Measurements from ENCODE around the gene FREM1.

Gene FREM1

DNA sequence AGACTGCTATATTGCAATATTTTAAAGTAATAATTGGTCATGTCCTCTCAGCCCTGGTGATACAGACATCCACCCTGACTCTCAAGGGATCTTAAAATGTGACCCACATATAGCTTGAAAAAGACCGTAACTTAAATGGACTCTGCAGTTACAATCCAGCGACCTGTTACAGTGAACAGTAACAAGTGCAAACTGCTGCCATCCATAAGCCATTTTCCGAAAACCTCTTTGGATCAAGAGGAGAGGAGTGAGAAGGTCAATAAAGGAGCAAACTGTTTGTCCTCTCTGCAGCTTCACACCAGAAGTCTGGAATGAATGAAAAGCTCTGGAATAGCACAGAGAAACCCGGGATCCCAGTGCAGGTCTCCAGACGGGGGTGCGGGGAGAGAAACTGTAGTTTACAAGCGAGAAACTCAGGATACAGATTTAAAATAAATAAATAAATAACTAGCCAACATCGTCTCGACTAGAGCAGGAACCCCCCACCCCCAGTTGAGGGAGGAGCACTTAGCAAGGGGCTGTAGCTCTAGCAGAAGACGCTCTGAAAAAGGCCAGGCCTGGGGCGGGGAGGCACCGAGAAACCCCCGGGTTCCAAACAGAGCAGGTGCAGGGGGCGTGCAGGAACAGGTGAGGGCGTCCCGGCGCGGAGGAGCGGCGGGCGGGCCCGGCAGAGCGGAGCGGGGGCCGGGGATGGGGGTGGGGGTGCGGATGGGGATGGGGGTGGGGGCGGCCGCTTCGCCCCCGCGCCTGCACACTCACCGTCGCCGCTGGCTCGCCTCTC is 217.6 kb downstream of the FREM1 start:
- H3K4me2 ChIP-seq (ENCODE audit: insufficient read depth, low read length, poor library complexity, severe bottlenecking) = peak overlapping the region; percentile 59
- no peak overlapping the region for H2AK5ac ChIP-seq (ENCODE audit: low read depth, low read length)
- peak overlapping the region; percentile 98 for H3K18ac ChIP-seq (ENCODE audit: low read length)
- H2BK5ac ChIP-seq (ENCODE audit: low read length) = no peak overlapping the region
- H2BK12ac ChIP-seq (ENCODE audit: low read length) = no peak overlapping the region
- no peak for DNase-seq (ENCODE audit: low spot score)
- peak overlapping the region; percentile 83 for H3K9ac ChIP-seq (ENCODE audit: low read depth, low read length, poor library complexity)
- H3K4me3 ChIP-seq (ENCODE audit: low read length in 2 of 2) = peak overlapping the region; percentile 52 to 90
- peak overlapping the region; percentile 42 for H2BK15ac ChIP-seq (ENCODE audit: low read length)
- H4K8ac ChIP-seq (ENCODE audit: low read depth, low read length) = no peak overlapping the region
- H4K91ac ChIP-seq (ENCODE audit: low read depth, low read length, poor library complexity) = no peak overlapping the region
- peaks cover 4 to 24% of the 10 kb centered on the region in 2 donors for H3K36me3 ChIP-seq (replicated peaks in 1 of 2; ENCODE audit: control insufficient read depth in 2 of 2, insufficient read depth in 2 of 2, low read length in 2 of 2)
- H2BK120ac ChIP-seq (ENCODE audit: low read depth, low read length) = no peak overlapping the region
- H3K79me1 ChIP-seq (ENCODE audit: low read depth, low read length) = no peaks in the 10 kb centered on the region
- H3K23ac ChIP-seq (ENCODE audit: low read depth, low read length, poor library complexity) = peak overlapping the region; percentile 100
- H3K9me3 ChIP-seq (replicated peaks in 1 of 2; ENCODE audit: control insufficient read depth in 2 of 2, insufficient read depth in 1 of 2, low read depth in 1 of 2, low read length in 2 of 2) = no peaks in the 10 kb centered on the region
- no peaks in the 10 kb centered on the region for H3K27me3 ChIP-seq (ENCODE audit: control insufficient read depth in 3 of 3, insufficient read depth in 3 of 3, low read depth in 1 of 3, low read length in 3 of 3)
- WGBS, 2 donors (ENCODE audit: extremely low coverage in 2 of 2, insufficient read length in 2 of 2, insufficient replicate concordance in 1 of 2) = no CpG with 5 or more reads among the region's 35 CpGs
- H3K4me1 ChIP-seq (ENCODE audit: control insufficient read depth in 2 of 2, insufficient read depth in 1 of 2, low read depth in 1 of 2, low read length in 2 of 2) = peaks cover 3 to 4% of the 10 kb centered on the region in 2 donors
- peak overlapping the region; percentile 96 for H2AFZ ChIP-seq (ENCODE audit: low read length)
- no peak overlapping the region for H3K27ac ChIP-seq (replicated peaks; ENCODE audit: low read length)
- no peak overlapping the region for H3K4ac ChIP-seq (ENCODE audit: low read length)
- H3K14ac ChIP-seq (ENCODE audit: low read length) = no peak overlapping the region

DNA sequence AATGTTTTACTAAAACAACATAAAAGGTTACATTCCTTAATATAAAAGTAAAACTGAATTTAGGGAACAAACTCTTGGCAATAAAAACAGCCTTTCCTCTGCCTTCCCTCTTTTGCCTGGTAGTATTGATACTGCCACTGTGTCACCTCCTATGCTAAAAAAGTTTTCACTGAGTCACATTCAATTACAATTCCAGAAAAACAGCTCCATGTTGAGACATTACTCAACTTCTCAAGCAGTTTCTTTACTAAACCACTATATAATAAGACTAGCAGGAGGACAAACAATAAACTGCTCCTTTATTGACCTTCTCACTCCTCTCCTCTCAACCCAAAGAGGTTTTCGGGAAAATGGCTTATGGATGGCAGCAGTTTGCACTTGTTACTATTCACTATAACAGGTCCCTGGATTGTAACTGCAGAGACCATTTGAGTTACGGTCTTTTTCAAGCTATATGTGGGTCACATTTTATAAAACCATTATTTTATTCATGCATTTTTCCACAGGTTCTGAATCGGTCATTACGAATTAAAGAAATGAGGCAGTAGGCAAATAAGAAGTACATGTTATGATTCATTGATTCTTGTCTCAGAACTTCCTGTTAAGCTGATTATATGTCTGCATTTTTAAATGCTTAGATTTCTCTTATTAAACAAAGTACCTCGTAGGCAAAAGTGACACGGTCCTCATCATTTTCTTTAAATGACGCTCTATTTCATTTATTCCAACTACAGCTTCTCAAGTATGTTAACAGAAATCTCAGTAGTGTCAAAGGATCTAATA is 219.1 kb downstream of the FREM1 start:
- DNase-seq (ENCODE audit: low spot score) = no peak
- Histone ChIP-seq H2AFZ (ENCODE audit: low read length) (no peak overlapping the region), H3K9me3 (replicated peaks in 1 of 2; ENCODE audit: control insufficient read depth in 2 of 2, insufficient read depth in 1 of 2, low read depth in 1 of 2, low read length in 2 of 2) (peaks cover 0 to 6% of the 10 kb centered on the region in 2 donors)

DNA sequence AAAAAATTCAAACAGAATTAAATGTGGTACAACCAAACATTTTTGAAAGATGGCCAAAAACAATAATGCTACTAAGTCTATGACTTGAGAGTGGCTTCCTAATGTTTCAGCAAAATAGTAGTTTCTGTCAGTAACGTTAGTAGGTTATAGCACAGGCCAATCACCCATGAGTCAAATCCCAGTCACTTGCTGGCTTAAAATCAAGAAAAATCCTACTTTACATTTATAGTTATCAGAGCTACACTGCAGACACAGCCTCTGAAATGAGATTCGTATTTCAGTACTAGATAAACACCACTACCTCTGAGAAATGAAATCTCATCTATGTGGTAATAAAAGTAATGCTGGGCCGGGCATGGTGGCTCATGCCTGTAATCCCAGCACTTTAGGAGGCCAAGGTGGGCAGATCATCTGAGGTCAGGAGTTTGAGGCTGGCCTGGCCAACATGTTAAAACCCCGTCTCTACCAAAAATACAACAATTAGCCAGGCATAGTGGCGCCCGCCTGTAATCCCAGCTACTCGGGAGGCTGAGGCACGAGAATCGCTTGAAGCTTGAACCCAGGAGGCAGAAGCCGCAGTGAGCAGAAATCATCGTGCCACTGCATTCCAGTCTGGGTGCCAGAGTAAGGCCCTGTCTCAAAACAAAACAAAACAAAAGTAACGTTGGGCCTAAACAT is 223.0 kb downstream of the FREM1 start:
- Histone ChIP-seq H3K36me3 (replicated peaks in 1 of 2; ENCODE audit: control insufficient read depth in 2 of 2, insufficient read depth in 2 of 2, low read length in 2 of 2) (peaks cover 4 to 41% of the 10 kb centered on the region in 2 donors), H2BK120ac (ENCODE audit: low read depth, low read length) (no peak overlapping the region), H3K9me3 (replicated peaks in 1 of 2; ENCODE audit: control insufficient read depth in 2 of 2, insufficient read depth in 1 of 2, low read depth in 1 of 2, low read length in 2 of 2) (peaks cover 0 to 6% of the 10 kb centered on the region in 2 donors), H3K9ac (ENCODE audit: low read depth, low read length, poor library complexity) (no peak overlapping the region), H3K14ac (ENCODE audit: low read length) (no peak overlapping the region), H3K27ac (replicated peaks; ENCODE audit: low read length) (no peak overlapping the region), H3K4me2 (ENCODE audit: insufficient read depth, low read length, poor library complexity, severe bottlenecking) (no peak overlapping the region), H2BK15ac (ENCODE audit: low read length) (no peak overlapping the region), H2AFZ (ENCODE audit: low read length) (no peak overlapping the region), H2BK12ac (ENCODE audit: low read length) (no peak overlapping the region), H4K91ac (ENCODE audit: low read depth, low read length, poor library complexity) (no peak overlapping the region), H2AK5ac (ENCODE audit: low read depth, low read length) (no peak overlapping the region), H3K4me1 (ENCODE audit: control insufficient read depth in 2 of 2, insufficient read depth in 1 of 2, low read depth in 1 of 2, low read length in 2 of 2) (peaks cover 0 to 3% of the 10 kb centered on the region in 2 donors), H3K27me3 (ENCODE audit: control insufficient read depth in 3 of 3, insufficient read depth in 3 of 3, low read depth in 1 of 3, low read length in 3 of 3) (no peaks in the 10 kb centered on the region), H3K23ac (ENCODE audit: low read depth, low read length, poor library complexity) (no peak overlapping the region), H3K79me1 (ENCODE audit: low read depth, low read length) (no peaks in the 10 kb centered on the region), H3K4ac (ENCODE audit: low read length) (no peak overlapping the region), H3K4me3 (ENCODE audit: low read length in 2 of 2) (no peak overlapping the region), H4K8ac (ENCODE audit: low read depth, low read length) (no peak overlapping the region), H3K18ac (ENCODE audit: low read length) (no peak overlapping the region), H2BK5ac (ENCODE audit: low read length) (no peak overlapping the region)
- DNase-seq (ENCODE audit: low spot score) = no peak
- no CpG with 5 or more reads among the region's 12 CpGs for WGBS, 2 donors (ENCODE audit: extremely low coverage in 2 of 2, insufficient read length in 2 of 2, insufficient replicate concordance in 1 of 2)

More for the DNA sequence above, 219.1 kb downstream of the FREM1 start:
- no peak overlapping the region for H3K14ac ChIP-seq (ENCODE audit: low read length)
- peaks cover 4 to 39% of the 10 kb centered on the region in 2 donors for H3K36me3 ChIP-seq (replicated peaks in 1 of 2; ENCODE audit: control insufficient read depth in 2 of 2, insufficient read depth in 2 of 2, low read length in 2 of 2)
- no peak overlapping the region for H2AK5ac ChIP-seq (ENCODE audit: low read depth, low read length)
- no peak overlapping the region for H2BK5ac ChIP-seq (ENCODE audit: low read length)
- H3K4me1 ChIP-seq (ENCODE audit: control insufficient read depth in 2 of 2, insufficient read depth in 1 of 2, low read depth in 1 of 2, low read length in 2 of 2) = peaks cover 3 to 4% of the 10 kb centered on the region in 2 donors
- H2BK120ac ChIP-seq (ENCODE audit: low read depth, low read length) = no peak overlapping the region
- H3K27me3 ChIP-seq (ENCODE audit: control insufficient read depth in 3 of 3, insufficient read depth in 3 of 3, low read depth in 1 of 3, low read length in 3 of 3) = no peaks in the 10 kb centered on the region
- H3K79me1 ChIP-seq (ENCODE audit: low read depth, low read length) = no peaks in the 10 kb centered on the region
- H3K4me2 ChIP-seq (ENCODE audit: insufficient read depth, low read length, poor library complexity, severe bottlenecking) = no peak overlapping the region
- no peak overlapping the region for H3K18ac ChIP-seq (ENCODE audit: low read length)
- no CpG with 5 or more reads among the region's 7 CpGs for WGBS, 2 donors (ENCODE audit: extremely low coverage in 2 of 2, insufficient read length in 2 of 2, insufficient replicate concordance in 1 of 2)
- H4K91ac ChIP-seq (ENCODE audit: low read depth, low read length, poor library complexity) = no peak overlapping the region
- no peak overlapping the region for H2BK15ac ChIP-seq (ENCODE audit: low read length)
- H4K8ac ChIP-seq (ENCODE audit: low read depth, low read length) = no peak overlapping the region
- no peak overlapping the region for H3K4ac ChIP-seq (ENCODE audit: low read length)
- H3K9ac ChIP-seq (ENCODE audit: low read depth, low read length, poor library complexity) = no peak overlapping the region
- no peak overlapping the region for H2BK12ac ChIP-seq (ENCODE audit: low read length)
- H3K27ac ChIP-seq (replicated peaks; ENCODE audit: low read length) = no peak overlapping the region
- no peak overlapping the region for H3K4me3 ChIP-seq (ENCODE audit: low read length in 2 of 2)
- no peak overlapping the region for H3K23ac ChIP-seq (ENCODE audit: low read depth, low read length, poor library complexity)

DNA sequence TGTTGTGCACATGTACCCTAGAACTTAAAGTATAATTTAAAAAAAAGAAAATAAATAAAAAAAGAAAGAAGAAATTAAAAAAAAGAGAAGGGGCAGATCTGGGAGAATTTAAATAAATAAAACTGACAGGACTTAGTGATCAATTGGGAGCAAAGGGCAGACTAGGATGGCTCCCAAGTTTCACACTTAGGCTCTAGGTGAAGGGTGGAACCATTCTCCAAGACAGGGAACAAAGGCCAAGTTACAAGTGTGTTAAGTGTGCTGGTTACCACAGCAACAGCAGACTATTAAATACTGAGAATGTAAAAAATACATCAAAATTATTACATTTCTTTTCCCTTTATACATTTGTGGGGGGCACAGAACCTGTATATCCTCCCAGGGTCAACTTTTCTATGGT is 224.1 kb downstream of the FREM1 start:
- Histone ChIP-seq H3K4me1 (ENCODE audit: control insufficient read depth in 2 of 2, insufficient read depth in 1 of 2, low read depth in 1 of 2, low read length in 2 of 2) (no peaks in the 10 kb centered on the region), H3K4me3 (ENCODE audit: low read length in 2 of 2) (no peak overlapping the region), H3K4ac (ENCODE audit: low read length) (no peak overlapping the region), H4K91ac (ENCODE audit: low read depth, low read length, poor library complexity) (no peak overlapping the region), H2AFZ (ENCODE audit: low read length) (no peak overlapping the region), H2BK12ac (ENCODE audit: low read length) (no peak overlapping the region), H2BK15ac (ENCODE audit: low read length) (no peak overlapping the region), H4K8ac (ENCODE audit: low read depth, low read length) (no peak overlapping the region), H3K9me3 (replicated peaks in 1 of 2; ENCODE audit: control insufficient read depth in 2 of 2, insufficient read depth in 1 of 2, low read depth in 1 of 2, low read length in 2 of 2) (peaks cover 0 to 10% of the 10 kb centered on the region in 2 donors), H3K27me3 (ENCODE audit: control insufficient read depth in 3 of 3, insufficient read depth in 3 of 3, low read depth in 1 of 3, low read length in 3 of 3) (no peaks in the 10 kb centered on the region), H2BK5ac (ENCODE audit: low read length) (no peak overlapping the region), H3K9ac (ENCODE audit: low read depth, low read length, poor library complexity) (no peak overlapping the region), H3K27ac (replicated peaks; ENCODE audit: low read length) (no peak overlapping the region), H3K4me2 (ENCODE audit: insufficient read depth, low read length, poor library complexity, severe bottlenecking) (no peak overlapping the region), H3K36me3 (replicated peaks in 1 of 2; ENCODE audit: control insufficient read depth in 2 of 2, insufficient read depth in 2 of 2, low read length in 2 of 2) (peaks cover 4 to 46% of the 10 kb centered on the region in 2 donors), H2AK5ac (ENCODE audit: low read depth, low read length) (no peak overlapping the region), H2BK120ac (ENCODE audit: low read depth, low read length) (no peak overlapping the region), H3K18ac (ENCODE audit: low read length) (no peak overlapping the region), H3K14ac (ENCODE audit: low read length) (no peak overlapping the region), H3K23ac (ENCODE audit: low read depth, low read length, poor library complexity) (no peak overlapping the region), H3K79me1 (ENCODE audit: low read depth, low read length) (no peaks in the 10 kb centered on the region)
- no peak for DNase-seq (ENCODE audit: low spot score)

Measured in neuronal stem cell (in vitro differentiated cells).